ENCODE results near the gene UNC5B.

The UNC5B gene

GRCh38 chr10:71244431-71245419, 32.4 kb downstream of the UNC5B start:
- H3K27ac Mint-ChIP-seq, result no peak overlapping the region
- DNase-seq (ENCODE audit: low spot score in 2 of 2) (no peak), ATAC-seq (ENCODE audit: low read depth) (no peak)
- peaks cover 14% of the 10 kb centered on the region for H3K27me3 Mint-ChIP-seq
- no peak overlapping the region for H3K4me3 Mint-ChIP-seq
- H3K36me3 Mint-ChIP-seq, result no peaks in the 10 kb centered on the region
- peaks cover 6% of the 10 kb centered on the region for H3K4me1 Mint-ChIP-seq
- no peaks in the 10 kb centered on the region for H3K9me3 Mint-ChIP-seq

- no peak for DNase-seq (ENCODE audit: low spot score in 2 of 2)
- no peak for ATAC-seq (ENCODE audit: low read depth)
- no peak overlapping the region for H3K27ac Mint-ChIP-seq
- no peaks in the 10 kb centered on the region for H3K36me3 Mint-ChIP-seq
- H3K9me3 Mint-ChIP-seq, result no peaks in the 10 kb centered on the region
- H3K4me1 Mint-ChIP-seq, result peaks cover 3% of the 10 kb centered on the region
- no peak overlapping the region for H3K4me3 Mint-ChIP-seq
- peaks cover 11% of the 10 kb centered on the region for H3K27me3 Mint-ChIP-seq
Measured at GRCh38 chr10:71245420-71246325, 33.3 kb downstream of the UNC5B start.

- no peak for ATAC-seq (ENCODE audit: low read depth)
- Mint-ChIP-seq H3K9me3 (no peaks in the 10 kb centered on the region), H3K27ac (no peak overlapping the region), H3K36me3 (no peaks in the 10 kb centered on the region), H3K4me1 (no peaks in the 10 kb centered on the region), H3K27me3 (peaks cover 11% of the 10 kb centered on the region), H3K4me3 (no peak overlapping the region)
- DNase-seq (ENCODE audit: low spot score in 2 of 2), result no peak
Measured at GRCh38 chr10:71246591-71247413, 34.4 kb downstream of the UNC5B start.

- Mint-ChIP-seq H3K27ac (no peak overlapping the region), H3K36me3 (no peaks in the 10 kb centered on the region), H3K27me3 (peaks cover 11% of the 10 kb centered on the region), H3K4me3 (no peak overlapping the region), H3K9me3 (no peaks in the 10 kb centered on the region), H3K4me1 (no peaks in the 10 kb centered on the region)
- ATAC-seq (ENCODE audit: low read depth), result no peak
- no peak for DNase-seq (ENCODE audit: low spot score in 2 of 2)
Measured at GRCh38 chr10:71247414-71247705, 35.0 kb downstream of the UNC5B start.

DNA sequence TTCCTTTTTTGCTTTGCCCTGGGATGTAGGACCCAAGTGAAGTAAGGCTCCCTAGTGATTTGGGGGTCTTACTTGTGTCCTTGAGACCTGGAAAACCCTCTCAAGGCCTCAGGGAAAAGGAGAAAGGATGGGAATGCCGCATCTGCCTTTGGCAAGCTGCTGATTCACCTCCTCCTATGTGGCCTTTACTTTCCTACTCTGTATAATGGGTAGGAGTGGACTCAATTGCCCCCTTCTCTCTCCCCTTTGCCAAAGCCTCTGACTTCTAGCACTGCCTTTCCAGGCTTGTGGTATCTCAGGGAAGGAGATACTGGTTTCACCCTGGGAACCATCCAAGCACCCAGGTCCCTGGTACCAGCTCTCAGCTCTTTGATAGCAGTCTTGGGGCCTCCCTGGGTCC, 35.4 kb downstream of the UNC5B start:
- no peak for DNase-seq (ENCODE audit: low spot score in 2 of 2)
- H3K27ac Mint-ChIP-seq, result no peak overlapping the region

DNA sequence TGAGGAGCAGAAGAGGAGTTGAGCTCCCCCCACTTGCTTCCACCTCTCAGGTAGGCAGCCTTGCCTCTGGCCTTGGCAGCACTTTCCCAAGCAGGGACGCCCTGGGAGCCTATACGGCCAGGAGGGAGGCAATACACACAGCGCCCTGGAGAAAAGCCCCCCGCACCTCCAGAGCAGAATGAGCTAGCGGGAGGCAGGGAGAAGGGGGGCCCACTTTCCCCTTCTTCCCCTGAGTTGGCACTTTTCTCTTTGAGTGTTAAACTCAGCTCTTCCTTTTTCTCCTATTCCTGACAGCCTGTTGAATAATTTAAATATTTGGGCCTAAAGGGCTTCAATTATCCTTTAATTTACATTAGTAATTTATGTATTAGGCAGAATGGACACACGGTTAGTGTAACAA, 35.8 kb downstream of the UNC5B start:
- Mint-ChIP-seq H3K36me3 (no peaks in the 10 kb centered on the region), H3K27ac (no peak overlapping the region), H3K27me3 (peaks cover 11% of the 10 kb centered on the region), H3K4me3 (no peak overlapping the region), H3K4me1 (no peaks in the 10 kb centered on the region), H3K9me3 (no peaks in the 10 kb centered on the region)
- DNase-seq (ENCODE audit: low spot score in 2 of 2), result no peak
- ATAC-seq (ENCODE audit: low read depth), result no peak

More for the DNA sequence above, 35.4 kb downstream of the UNC5B start:
- H3K4me1 Mint-ChIP-seq, result no peaks in the 10 kb centered on the region
- ATAC-seq (ENCODE audit: low read depth), result no peak
- no peak overlapping the region for H3K4me3 Mint-ChIP-seq
- H3K9me3 Mint-ChIP-seq, result no peaks in the 10 kb centered on the region
- no peaks in the 10 kb centered on the region for H3K36me3 Mint-ChIP-seq
- peaks cover 11% of the 10 kb centered on the region for H3K27me3 Mint-ChIP-seq

DNA sequence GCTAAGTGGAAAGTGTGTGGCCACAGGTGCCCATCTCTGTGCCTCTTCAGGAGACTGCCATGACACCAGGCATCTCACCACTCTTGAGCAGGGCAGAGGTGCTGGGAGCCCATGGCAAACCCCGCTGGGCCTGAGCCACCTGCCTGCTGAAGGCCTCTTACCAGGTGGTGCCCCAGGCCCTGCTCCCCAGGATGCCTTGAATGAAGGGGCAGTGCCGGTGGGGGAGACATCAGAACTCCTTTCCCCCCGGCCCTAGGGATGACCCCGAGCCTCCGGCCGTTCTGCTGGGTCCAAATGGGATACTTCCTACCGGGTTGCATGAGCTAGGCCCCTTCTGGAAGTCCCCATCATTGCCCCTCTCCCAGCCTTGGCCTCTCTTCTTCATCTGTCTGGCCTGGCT, 37.6 kb downstream of the UNC5B start:
- H3K27me3 Mint-ChIP-seq, result peaks cover 10% of the 10 kb centered on the region
- H3K4me1 Mint-ChIP-seq, result no peaks in the 10 kb centered on the region
- H3K4me3 Mint-ChIP-seq, result no peak overlapping the region
- no peak overlapping the region for H3K27ac Mint-ChIP-seq
- ATAC-seq (ENCODE audit: low read depth) (no peak), DNase-seq (ENCODE audit: low spot score in 2 of 2) (no peak)
- no peaks in the 10 kb centered on the region for H3K36me3 Mint-ChIP-seq
- H3K9me3 Mint-ChIP-seq, result no peaks in the 10 kb centered on the region

DNA sequence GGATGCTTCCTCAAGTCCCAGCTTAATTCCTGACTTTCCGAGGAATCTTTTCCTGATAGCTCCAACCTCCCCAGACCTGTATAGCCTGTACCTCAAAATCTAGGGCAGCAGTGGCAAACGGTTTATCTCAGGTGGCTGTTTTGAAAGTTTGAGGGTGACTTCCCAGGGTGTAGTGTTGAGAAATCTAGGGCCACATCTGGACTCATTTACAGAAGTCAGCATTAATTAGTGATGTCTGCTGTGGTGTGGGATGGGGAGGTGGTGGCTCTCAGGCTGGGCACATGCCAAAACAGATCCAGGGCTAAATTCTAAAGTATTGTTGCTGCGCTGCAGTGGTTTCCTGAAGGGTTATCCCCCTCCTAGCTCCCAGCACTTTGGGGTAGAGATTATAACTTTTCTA, 38.0 kb downstream of the UNC5B start:
- no peak overlapping the region for H3K4me3 Mint-ChIP-seq
- DNase-seq (ENCODE audit: low spot score in 2 of 2), result no peak

DNA sequence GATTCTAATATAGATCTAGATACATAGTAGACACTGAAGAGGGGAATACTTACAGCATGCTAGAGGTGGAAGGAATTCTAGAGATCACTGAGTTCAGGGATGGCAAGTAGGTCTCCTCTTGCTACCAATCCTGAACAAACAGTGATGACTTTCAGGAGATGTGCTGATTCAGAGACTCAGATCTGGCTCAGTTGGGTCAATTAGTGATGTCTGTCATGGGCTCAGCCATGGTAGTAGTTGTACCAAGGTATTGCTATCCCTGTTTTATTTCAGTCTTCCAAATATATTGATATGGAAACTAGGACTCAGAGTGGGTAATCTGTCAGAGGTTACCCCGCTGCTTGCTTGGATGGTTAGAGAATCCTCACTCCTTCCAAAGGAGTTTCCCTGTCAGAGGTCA, 38.5 kb downstream of the UNC5B start:
- Mint-ChIP-seq H3K27ac (no peak overlapping the region), H3K36me3 (no peaks in the 10 kb centered on the region), H3K4me1 (no peaks in the 10 kb centered on the region), H3K9me3 (no peaks in the 10 kb centered on the region), H3K27me3 (peaks cover 9% of the 10 kb centered on the region), H3K4me3 (no peak overlapping the region)
- DNase-seq (ENCODE audit: low spot score in 2 of 2), result no peak
- no peak for ATAC-seq (ENCODE audit: low read depth)

More for the DNA sequence above, 38.0 kb downstream of the UNC5B start:
- peaks cover 9% of the 10 kb centered on the region for H3K27me3 Mint-ChIP-seq
- no peaks in the 10 kb centered on the region for H3K4me1 Mint-ChIP-seq
- ATAC-seq (ENCODE audit: low read depth), result no peak
- H3K36me3 Mint-ChIP-seq, result no peaks in the 10 kb centered on the region
- no peak overlapping the region for H3K27ac Mint-ChIP-seq
- no peaks in the 10 kb centered on the region for H3K9me3 Mint-ChIP-seq

DNA sequence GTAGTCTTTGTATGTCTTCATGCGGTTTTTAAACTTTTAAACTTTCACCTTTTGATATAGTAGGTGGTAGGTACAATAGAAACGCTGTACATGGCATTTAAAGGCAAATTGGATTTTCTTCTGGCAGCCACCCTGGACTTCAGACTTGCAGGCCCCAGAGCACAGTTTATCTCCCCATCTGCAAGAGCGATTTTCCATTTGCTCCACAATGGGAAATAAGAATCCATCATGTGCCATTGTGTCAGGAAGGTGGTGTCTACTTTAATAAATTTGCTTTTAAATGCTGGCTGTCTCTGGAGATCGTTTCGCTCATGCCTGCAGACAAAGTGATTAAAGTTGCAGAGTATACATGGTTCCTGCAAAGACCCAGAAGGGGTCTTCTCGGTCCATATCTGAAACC, 38.9 kb downstream of the UNC5B start:
- no peak overlapping the region for H3K27ac Mint-ChIP-seq
- H3K27me3 Mint-ChIP-seq, result peaks cover 10% of the 10 kb centered on the region
- no peak overlapping the region for H3K4me3 Mint-ChIP-seq
- no peaks in the 10 kb centered on the region for H3K36me3 Mint-ChIP-seq
- no peak for DNase-seq (ENCODE audit: low spot score in 2 of 2)
- H3K9me3 Mint-ChIP-seq, result no peaks in the 10 kb centered on the region
- no peak for ATAC-seq (ENCODE audit: low read depth)
- H3K4me1 Mint-ChIP-seq, result no peaks in the 10 kb centered on the region

DNA sequence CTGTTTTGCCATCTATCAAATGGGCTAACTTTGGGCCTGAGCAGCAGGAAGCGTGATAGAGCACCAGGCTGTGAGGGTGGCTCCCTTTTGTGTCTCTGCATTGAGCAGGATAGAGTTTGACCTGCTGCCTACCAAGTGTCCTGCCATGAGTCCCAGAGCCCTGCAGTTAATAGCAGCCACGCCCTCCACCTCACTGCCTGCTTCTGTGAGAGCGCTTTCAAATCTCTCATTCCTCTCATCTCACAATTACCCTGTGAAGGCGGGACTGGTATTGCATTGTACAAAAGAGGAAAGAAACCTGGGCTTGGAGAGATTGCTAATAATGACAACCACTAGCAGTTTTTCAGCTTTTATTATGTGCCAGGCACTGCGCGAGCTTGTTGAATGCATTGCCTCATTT, 39.9 kb downstream of the UNC5B start:
- ATAC-seq (ENCODE audit: low read depth), result no peak
- Mint-ChIP-seq H3K4me3 (no peak overlapping the region), H3K27ac (no peak overlapping the region), H3K9me3 (no peaks in the 10 kb centered on the region), H3K27me3 (peaks cover 16% of the 10 kb centered on the region), H3K36me3 (no peaks in the 10 kb centered on the region), H3K4me1 (peaks cover 3% of the 10 kb centered on the region)
- DNase-seq (ENCODE audit: low spot score in 2 of 2), result no peak

DNA sequence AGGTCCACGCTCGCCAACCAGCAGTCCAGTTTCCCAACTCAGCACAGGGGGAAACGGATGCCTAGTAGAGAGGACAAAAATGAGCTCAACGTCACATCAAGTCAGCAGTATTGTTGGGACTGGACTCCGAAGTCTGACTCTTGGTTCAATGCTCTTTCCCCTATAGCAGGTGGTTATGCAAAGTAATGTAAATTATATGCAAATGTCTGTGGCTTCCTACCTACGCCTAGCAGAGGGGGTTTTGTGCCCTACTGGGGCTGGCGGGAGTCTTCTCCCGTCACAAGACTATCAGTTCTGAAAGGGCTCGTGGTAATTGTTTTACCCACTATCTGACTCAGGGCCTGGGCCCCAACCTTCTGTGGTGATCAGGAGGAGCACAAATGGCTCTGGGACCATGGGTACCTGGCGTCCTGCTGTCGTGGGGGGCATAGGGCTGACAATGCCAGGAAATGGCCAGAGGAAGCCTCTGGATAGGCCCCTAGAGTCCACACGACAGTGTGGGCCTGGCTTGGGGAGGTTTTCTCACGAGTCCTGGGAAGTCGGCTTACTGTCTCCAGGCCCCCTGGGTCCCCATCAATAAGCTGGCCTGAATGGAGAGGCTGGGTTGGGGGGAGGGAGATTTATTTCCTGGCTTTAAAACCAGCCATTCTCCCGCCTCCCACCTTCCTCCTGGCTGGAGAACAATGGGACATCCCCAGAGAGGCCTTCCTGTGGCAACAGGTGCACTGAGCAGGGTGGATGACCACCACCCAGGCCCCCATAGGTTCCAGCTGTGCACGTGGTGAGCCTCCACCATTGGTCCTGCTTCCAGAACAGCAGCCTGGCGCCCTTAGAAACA, 41.8 kb downstream of the UNC5B start:
- H3K27ac Mint-ChIP-seq, result no peak overlapping the region
- H3K4me1 Mint-ChIP-seq, result peaks cover 5% of the 10 kb centered on the region
- H3K4me3 Mint-ChIP-seq, result no peak overlapping the region
- H3K27me3 Mint-ChIP-seq, result peaks cover 19% of the 10 kb centered on the region
- no peaks in the 10 kb centered on the region for H3K9me3 Mint-ChIP-seq
- H3K36me3 Mint-ChIP-seq, result no peaks in the 10 kb centered on the region
- ATAC-seq (ENCODE audit: low read depth) (peak; percentile 35), DNase-seq (ENCODE audit: low spot score in 2 of 2) (no peak)
